Transverse colon (tissue), 4 donors: ENCODE data around the gene FAM120A. TPM values are rescaled to one million over a fixed set of nuclear protein-coding genes. Genes with fewer than 3 reads are reported as not detected.
A peak's percentile ranks its signal among the peaks of the same experiment; 100 is the strongest.

Experiments used
- DNase-seq: peaks from one replicate; pipeline ENCODE4 v3.0.0-alpha.2; 2019
- H3K27ac ChIP-seq, 4 donors: fragments of 200-600 bp; sonication (generic); 2 replicates each; pipeline ENCODE4 v1.5.1; 2016 to 2018; ENCODE audit warnings: inconsistent platforms in 4 of 4
- H3K27me3 ChIP-seq: fragments of 200-600 bp; sonication (generic); 2 replicates; pipeline ENCODE4 v1.5.1; 2017; ENCODE audit warnings: inconsistent platforms
- H3K36me3 ChIP-seq, 4 donors: fragments of 200-600 bp; sonication (generic); 2 replicates each; pipeline ENCODE4 v1.5.1; 2017 to 2019; ENCODE audit warnings: inconsistent platforms in 4 of 4
- H3K4me1 ChIP-seq, 4 donors: fragments of 200-600 bp; sonication (generic); 2 replicates each; pipeline ENCODE4 v1.5.1; 2017 to 2020; ENCODE audit warnings: inconsistent platforms in 4 of 4
- H3K4me3 ChIP-seq, 4 donors: fragments of 200-600 bp; sonication (generic); 1 replicate in 1 of 4; 2 replicates in 3 of 4; pipeline versions ENCODE4 v1.5.1 to v1.6.1; 2017 to 2019; ENCODE audit warnings: inconsistent platforms in 4 of 4
- H3K9me3 ChIP-seq, 2 donors: fragments of 200-600 bp; sonication (generic); 2 replicates each; pipeline ENCODE4 v1.5.1; 2017 to 2019; ENCODE audit warnings: inconsistent platforms in 2 of 2
- EP300 ChIP-seq: sonication (generic); formaldehyde crosslinking; IDR thresholded peaks from one replicate; pipeline ENCODE4 v1.6.1; 2017; ENCODE audit warnings: antibody characterized with exemption, low read depth
- POLR2A ChIP-seq: fragments of 450-650 bp; IDR thresholded peaks from one replicate; pipeline ENCODE4 v1.6.1; 2016; ENCODE audit warnings: antibody characterized with exemption, mild to moderate bottlenecking, moderate library complexity
- POLR2AphosphoS5 ChIP-seq, 3 donors: sonication (generic); formaldehyde crosslinking; IDR thresholded peaks; one replicate each; pipeline ENCODE4 v1.6.1; 2016; ENCODE audit warnings: antibody characterized with exemption in 3 of 3
- WGBS, 2 donors: methylation state at CpG; one replicate each; pipeline ENCODE4 v1.1.5; 2018; ENCODE audit warnings: low coverage in 1 of 2; 5-methylcytosine and 5-hydroxymethylcytosine counted together
- in situ Hi-C, 4 donors: fragments of 200-750 bp; cut with MboI; loops; one replicate each; pipeline versions ENCODE4 v1.15.0 to v1.15.1; 2017; ENCODE audit warnings: low sequenced_read_pairs in 3 of 4, low pct_ligation_motif_present in 1 of 4, low pct_unique_long_range_greater_than_20kb in 1 of 4
- intact Hi-C: fragments of 100-400 bp; cut with DNase I; formaldehyde crosslinking; loops from one replicate; pipeline ENCODE4 v1.15.1; 2023; ENCODE audit warnings: low total_unique reads
- total RNA-seq, 4 donors: library from RNA; depleted of rRNA; stranded (reverse); fragments of >200 nt; gene quantifications; one replicate each; pipeline ENCODE4 v1.1.0, GENCODE V29; 2016
- TF ChIP-seq, protein P1 (sequence below), 5 experiments: fragments of 200-600 bp in 3 of 5; fragments of 450-650 bp in 2 of 5; sonication (generic) in 3 of 5; IDR thresholded peaks; 1 replicate in 2 of 5; 2 replicates in 3 of 5; pipeline ENCODE4 v1.5.1; 2016 to 2017; ENCODE audit warnings: antibody characterized with exemption in 5 of 5, inconsistent platforms in 3 of 5, mild to moderate bottlenecking in 2 of 5, moderate library complexity in 1 of 5

FAM120A gene
- total RNA-seq, 4 donors from 2014 or later, result 122 to 244 (median 180) TPM

DNA sequence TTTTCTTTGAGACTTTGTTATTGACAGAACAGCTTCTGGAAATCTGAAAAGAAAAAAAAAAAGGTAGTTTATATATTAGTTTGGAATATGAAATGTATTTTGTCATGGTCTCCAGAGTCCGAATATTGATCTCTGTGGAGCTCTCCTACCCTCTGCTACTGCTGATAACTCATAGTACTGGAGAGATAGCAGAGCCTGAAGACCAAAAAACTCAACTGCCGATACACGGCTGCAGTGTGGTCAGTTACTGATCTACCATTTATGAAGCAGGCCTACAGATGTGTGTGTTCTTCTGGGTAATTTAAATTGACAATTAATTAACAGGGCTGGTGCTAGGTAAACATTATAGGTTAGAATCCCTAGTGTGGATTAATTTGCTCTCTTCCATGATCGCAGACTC, 3.8 kb upstream of the FAM120A start:
- TF ChIP-seq POLR2AphosphoS5 (IDR thresholded peaks at IDR 0.05), result no peak
- no peak for TF ChIP-seq POLR2A
- TF ChIP-seq, protein P1, sequence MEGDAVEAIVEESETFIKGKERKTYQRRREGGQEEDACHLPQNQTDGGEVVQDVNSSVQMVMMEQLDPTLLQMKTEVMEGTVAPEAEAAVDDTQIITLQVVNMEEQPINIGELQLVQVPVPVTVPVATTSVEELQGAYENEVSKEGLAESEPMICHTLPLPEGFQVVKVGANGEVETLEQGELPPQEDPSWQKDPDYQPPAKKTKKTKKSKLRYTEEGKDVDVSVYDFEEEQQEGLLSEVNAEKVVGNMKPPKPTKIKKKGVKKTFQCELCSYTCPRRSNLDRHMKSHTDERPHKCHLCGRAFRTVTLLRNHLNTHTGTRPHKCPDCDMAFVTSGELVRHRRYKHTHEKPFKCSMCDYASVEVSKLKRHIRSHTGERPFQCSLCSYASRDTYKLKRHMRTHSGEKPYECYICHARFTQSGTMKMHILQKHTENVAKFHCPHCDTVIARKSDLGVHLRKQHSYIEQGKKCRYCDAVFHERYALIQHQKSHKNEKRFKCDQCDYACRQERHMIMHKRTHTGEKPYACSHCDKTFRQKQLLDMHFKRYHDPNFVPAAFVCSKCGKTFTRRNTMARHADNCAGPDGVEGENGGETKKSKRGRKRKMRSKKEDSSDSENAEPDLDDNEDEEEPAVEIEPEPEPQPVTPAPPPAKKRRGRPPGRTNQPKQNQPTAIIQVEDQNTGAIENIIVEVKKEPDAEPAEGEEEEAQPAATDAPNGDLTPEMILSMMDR (IDR thresholded peaks at IDR 0.05), result no peak
- TF ChIP-seq EP300, result no peak
- Histone ChIP-seq H3K27ac (no peak overlapping the region), H3K9me3 (no peaks in the 10 kb centered on the region), H3K4me1 (peaks cover 11 to 20% (median 13%) of the 10 kb centered on the region in 4 donors), H3K36me3 (peaks cover 0 to 27% (median 10%) of the 10 kb centered on the region in 4 donors), H3K4me3 (no peak overlapping the region), H3K27me3 (no peaks in the 10 kb centered on the region)
- no peak for DNase-seq
- in situ Hi-C loops (loop anchor here in 1 of 4 donors (25.0 kb wide), 1 partner anchor 285 kb away; no protein-coding TSS in a partner anchor), intact Hi-C loops (no loop called here)
- 97 to 100% methylated on average over 2 to 4 of the region's 4 CpGs for WGBS, 2 donors

DNA sequence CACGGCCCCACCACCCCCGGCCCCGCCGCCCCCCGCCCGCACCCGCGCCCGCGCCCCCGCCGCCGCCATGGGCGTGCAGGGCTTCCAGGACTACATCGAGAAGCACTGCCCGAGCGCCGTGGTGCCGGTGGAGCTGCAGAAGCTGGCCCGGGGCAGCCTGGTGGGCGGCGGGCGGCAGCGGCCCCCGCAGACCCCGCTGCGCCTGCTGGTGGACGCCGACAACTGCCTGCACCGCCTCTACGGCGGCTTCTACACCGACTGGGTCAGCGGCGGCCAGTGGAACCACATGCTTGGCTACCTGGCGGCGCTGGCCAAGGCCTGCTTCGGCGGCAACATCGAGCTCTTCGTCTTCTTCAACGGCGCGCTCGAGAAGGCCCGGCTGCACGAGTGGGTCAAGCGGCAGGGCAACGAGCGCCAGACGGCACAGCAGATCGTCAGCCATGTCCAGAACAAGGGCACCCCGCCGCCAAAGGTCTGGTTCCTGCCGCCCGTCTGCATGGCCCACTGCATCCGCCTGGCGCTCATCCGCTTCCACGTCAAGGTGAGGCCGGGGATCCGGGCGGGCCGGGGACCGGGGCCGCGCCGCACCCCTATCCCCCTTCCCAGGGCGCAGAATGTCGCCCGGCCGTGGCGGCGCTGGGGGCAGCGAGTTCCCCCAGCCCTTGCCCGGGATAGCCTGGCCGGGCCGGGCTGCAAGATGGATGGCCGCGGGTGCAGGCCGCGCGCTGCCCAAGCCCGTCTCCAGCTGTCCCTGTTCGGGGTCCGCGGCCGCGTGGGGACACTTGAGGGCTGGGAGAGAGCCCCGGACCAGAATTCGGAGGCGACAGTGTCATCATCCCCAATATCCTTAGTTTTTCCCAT, 594 bp downstream of the FAM120A start:
- Histone ChIP-seq H3K9me3 (no peaks in the 10 kb centered on the region), H3K27me3 (no peaks in the 10 kb centered on the region), H3K27ac (peak overlapping the region; percentile 96 to 99 (median 98)), H3K36me3 (peaks cover 0 to 16% (median 6%) of the 10 kb centered on the region in 4 donors), H3K4me3 (peak overlapping the region; percentile 62 to 85 (median 76)), H3K4me1 (peaks cover 33 to 53% (median 44%) of the 10 kb centered on the region in 4 donors)
- intact Hi-C loops (loop anchor here (5.0 kb wide), 1 partner anchor 115 kb away; no protein-coding TSS in a partner anchor), in situ Hi-C loops (loop anchor here in 1 of 4 donors (10.0 kb wide), 1 partner anchor 113 kb away; no protein-coding TSS in a partner anchor)
- WGBS, 2 donors, result 1% methylated on average over 65 of the region's 92 CpGs; no CpG with 5 or more reads in 1 of the 2 donors
- TF ChIP-seq POLR2AphosphoS5 (IDR thresholded peaks at IDR 0.05), result peak in 2 of 3 donors; percentile 11 to 44
- no peak for TF ChIP-seq EP300
- TF ChIP-seq POLR2A, result peak; percentile 25
- TF ChIP-seq, protein P1 (IDR thresholded peaks at IDR 0.05), result peak; percentile 23 to 67 (median 33)
- peak; percentile 58 for DNase-seq

DNA sequence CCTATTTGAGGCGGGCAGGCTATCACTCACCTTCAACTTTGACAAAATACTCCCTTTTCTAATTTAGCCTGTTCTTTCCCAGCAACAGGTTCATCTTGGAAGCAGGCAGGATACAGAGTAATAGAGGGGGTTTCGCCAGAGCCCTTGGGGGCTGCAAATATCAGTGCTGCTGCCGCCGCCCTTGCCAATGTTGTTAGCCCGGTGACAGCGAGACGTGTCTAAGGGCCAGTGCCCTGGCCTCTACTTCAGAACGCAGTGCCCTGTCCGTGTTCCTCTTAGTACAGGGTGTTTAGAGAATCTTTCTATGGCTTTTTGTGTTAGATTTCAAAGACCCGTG, 1.2 kb downstream of the FAM120A start:
- peak; percentile 33 for DNase-seq
- intact Hi-C loops, result loop anchor here (5.0 kb wide), 1 partner anchor 115 kb away; no protein-coding TSS in a partner anchor

More for the DNA sequence above, 1.2 kb downstream of the FAM120A start:
- H3K9me3 ChIP-seq, result no peaks in the 10 kb centered on the region
- TF ChIP-seq, protein P1 (IDR thresholded peaks at IDR 0.05), result peak in 1 of 5 experiments; percentile 4
- TF ChIP-seq POLR2AphosphoS5 (IDR thresholded peaks at IDR 0.05) (no peak), POLR2A (no peak)
- H3K4me3 ChIP-seq, result peak overlapping the region; percentile 62 to 85 (median 76)
- H3K27ac ChIP-seq, result peak overlapping the region; percentile 96 to 99 (median 98)
- H3K36me3 ChIP-seq, result peaks cover 0 to 10% (median 3%) of the 10 kb centered on the region in 4 donors
- 0 to 2% methylated on average over 9 to 10 of the region's 10 CpGs for WGBS, 2 donors
- peaks cover 39 to 59% (median 50%) of the 10 kb centered on the region in 4 donors for H3K4me1 ChIP-seq
- in situ Hi-C loops, result loop anchor here in 1 of 4 donors (10.0 kb wide), 1 partner anchor 112 kb away; no protein-coding TSS in a partner anchor
- no peaks in the 10 kb centered on the region for H3K27me3 ChIP-seq
